HG03045 (cell line): Measurements from ENCODE around the gene MCM6.

Source experiments
- ATAC-seq: cut with Tn5 transposase; IDR thresholded peaks from one replicate; pipeline ENCODE4 v1.9.1; 2021; ENCODE audit warnings: mild to moderate bottlenecking, moderate library complexity; ENCODE audit not compliant: unreplicated experiment

The MCM6 gene

DNA sequence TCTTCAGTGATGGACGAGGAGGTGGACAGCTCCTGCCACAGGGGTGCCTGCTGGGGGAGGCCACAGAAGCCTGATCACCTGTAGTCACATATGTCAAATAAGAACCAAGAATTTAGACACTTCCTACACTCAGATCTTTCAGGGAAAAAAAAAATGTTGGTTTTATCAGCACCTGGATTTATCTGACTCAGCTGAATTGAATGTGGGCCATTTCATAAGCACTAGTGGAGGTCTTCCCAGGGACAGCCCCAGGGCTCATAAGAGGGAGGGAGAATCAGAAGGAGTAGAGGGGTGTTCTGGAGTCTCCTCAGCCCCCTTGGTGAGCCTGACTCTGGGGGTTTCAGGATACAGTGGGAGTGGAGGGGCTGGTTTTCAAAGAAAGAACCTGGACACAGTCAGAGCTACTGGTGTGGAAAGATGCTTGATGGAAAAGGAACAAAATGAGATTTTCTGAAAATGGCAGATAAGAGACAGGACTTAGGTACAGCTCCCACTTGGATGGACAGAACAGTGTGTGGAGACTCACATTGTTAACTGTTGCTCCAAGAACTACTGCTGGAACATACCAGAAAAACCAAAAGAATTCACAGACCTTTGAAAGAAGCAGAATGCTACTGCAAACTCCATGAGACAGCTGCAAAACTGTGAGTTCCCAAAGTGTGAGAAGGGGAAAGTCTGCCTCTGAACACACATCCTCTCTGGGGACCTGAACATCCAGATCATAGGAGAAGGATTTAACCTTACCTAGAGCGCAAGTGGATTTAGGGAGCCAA is 84.6 kb downstream of the MCM6 start:
- ATAC-seq = no peak

DNA sequence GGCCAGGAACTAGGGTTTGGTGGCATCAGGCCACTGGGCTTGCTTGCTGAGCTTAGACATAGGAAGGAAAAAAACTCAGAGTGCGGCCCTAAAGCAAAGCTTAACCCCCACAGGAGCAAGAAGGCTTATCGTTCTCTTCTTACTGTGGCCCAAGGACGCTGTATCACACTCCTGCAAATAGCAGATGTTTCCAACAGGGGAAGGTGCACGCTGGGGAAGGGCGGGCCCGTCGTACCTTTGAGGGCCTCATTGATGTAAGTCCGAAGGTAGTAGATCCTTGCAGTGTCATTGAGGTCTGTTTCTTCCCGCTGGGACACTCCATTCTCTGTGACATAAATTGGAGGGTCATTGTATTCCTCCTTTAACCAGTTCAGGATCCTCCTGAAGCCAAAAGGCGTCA is 85.8 kb downstream of the MCM6 start:
- no peak for ATAC-seq
